HG02571 (cell line): ENCODE data around the gene EEF1AKMT4.
"Not testable (repeated sequence)": the region's sequence is repeated elsewhere in the genome, so short reads cannot be mapped to it uniquely, and the experiment has no call there.

Source experiments
- ATAC-seq: cut with Tn5 transposase; IDR thresholded peaks from one replicate; pipeline ENCODE4 v1.9.1; 2021; ENCODE audit warnings: mild to moderate bottlenecking, moderate library complexity; ENCODE audit not compliant: unreplicated experiment

The EEF1AKMT4 gene

DNA sequence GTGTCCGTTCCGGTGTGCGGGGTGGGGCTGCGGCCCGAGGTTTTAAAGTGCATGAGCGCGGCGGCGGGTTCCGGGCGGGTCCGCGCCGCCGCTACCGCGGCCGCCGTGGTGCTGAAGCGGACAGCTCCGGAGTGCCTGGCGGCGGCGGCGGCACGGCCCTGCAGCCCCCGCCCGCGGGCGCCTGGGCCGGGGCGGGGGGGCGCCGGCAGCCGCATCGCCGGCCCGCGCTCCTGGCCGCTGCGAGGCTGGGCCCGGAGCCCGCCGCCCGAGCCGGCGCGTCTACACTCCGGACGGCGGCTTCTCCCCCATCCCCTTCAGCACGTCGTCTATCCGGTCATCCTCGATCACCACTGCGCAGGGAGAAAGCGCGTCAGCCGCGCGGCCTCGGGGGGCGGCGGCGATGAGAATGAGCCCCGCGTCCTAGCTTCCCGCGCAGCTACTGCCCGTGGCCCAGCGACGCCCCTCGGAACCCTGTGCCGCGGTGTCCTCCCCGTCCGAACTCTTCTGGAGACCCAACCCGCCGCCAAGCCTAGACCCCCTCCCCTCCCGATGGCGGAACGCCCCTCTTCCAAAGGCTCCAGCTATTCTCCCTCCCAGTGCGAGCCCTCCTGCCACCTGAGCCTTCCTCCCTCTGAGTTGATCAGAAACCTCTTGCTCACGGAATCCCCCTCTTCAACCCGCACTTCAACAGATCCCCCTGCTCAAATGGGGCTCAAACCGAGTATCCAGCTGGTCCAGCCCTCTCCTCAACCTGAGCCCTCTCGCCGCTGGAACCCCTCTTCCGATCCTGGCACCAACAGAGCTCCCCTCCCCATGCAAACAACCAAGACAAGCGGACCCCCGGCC is 10.6 kb downstream of the EEF1AKMT4 start:
- ATAC-seq, result no peak

GRCh38 chr3:184260724-184261269 is 11.3 kb downstream of the EEF1AKMT4 start:
- ATAC-seq, result no peak

DNA sequence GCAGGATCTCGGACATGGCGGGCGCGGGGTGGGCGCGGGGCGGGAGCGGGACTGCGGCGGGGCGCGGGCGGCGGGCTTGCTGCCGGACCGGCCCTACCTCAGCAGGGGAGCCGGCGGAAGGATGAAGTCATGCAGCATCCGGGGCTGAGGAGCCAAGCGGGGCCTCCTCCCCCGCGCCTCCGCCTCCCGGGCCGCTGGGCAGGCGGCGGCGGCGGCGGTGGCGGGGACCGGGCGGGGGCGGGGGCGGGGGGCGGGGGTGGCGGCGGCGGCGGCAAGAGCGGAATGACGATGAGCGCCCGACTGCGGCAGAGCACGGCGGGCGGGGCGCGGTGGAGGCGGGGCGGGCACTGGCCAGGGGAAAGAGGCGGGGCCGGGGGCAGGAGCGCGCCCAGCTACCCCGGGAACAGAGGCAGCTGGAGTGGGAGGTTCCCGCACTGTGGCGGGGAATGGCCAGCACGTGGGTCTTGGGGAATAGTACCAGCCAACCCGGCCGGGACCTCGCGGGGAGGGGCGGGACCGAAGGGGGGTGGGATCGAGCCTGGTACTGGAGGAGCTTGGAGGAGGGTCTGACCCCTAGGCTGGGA is 11.9 kb downstream of the EEF1AKMT4 start, which contains the start of gene CAMK2N2:
TSS of gene CAMK2N2 (minus strand) at position 284 of the 584 bp plus-strand sequence. CDS start at position 16, 268 bp downstream.
- ATAC-seq, result no peak

DNA sequence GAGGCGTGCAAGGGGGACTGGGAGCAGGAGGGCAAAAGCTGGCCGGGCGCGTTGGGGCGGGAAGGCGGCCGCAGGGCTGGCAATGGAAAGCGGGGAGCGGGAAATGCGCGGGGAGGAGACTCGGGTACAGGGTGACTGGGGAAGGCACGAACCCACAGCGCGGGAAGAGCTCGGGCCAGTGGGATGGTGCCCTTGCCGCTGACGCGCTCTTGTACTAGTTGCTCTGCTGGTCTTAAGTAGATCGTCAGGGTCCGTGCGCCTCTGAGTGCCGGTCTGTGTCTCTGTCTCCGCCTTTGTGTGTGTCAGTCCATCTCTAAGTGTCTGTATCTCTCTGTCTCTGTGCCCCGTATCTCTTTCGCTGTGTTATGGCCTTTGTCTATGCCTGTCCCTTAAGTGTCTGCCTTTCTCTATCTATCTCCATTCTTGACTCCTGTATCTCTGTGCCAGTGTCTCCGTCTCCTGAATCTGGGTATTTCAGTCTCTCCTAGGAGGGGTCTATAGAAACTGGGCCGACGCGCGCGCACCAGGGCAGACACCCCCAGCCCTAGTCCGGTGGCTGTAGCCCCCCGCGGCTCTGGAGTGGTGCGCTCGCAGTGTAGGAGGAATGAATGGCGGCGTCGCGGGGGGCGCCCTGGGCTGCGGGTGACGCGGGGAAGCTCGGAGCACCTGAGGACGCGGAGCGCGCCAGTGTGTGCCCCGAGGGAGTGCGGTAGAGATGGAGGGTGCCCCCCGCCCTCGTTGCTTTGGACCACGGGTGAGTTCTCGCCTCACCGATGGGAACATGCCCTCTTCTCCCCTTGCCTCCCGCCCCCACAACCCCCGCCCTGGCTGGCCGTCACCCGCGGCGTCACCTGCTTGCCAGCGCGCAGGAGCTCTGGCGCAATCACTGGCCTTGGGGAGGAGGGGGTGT is 12.6 kb downstream of the EEF1AKMT4 start:
- ATAC-seq, result no peak

DNA sequence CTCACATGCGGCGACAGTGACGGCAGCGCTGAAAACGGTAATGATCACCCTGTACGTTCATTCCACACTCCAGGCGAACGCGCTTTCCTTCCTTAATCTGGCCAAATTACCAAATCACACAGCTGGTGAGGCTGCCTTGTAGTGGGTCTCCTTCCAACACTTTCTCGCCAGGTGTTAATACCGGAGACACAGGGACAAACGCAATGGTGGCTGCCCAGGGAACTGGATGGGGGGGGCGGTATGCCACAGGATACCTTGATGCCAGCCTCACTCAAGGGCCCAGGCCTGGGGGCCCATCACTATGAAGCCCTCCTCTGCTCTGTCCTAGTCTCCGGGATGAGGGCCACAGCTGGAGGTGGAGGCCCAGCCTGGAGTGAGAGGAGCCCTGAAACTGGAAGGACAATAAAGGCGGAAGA is 13.3 kb downstream of the EEF1AKMT4 start:
- no peak for ATAC-seq

DNA sequence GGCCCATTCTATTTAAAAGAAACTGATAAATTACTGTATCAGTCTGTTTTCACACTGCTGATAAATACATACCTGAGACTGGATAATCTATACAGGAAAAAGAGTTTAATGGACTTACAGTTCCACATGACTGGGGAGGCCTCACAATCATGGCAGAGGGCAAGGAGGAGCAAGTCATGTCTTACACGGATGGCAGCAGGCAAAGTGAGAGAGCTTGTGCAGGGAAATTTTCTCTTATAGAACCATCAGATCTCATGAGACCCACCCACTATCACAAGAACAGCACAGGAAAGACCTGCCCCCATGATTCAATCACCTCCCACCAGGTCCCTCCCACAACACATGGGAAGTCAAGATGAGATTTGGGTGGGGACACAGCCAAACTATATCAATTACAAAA is 17.8 kb downstream of the EEF1AKMT4 start:
- ATAC-seq, result not testable (repeated sequence)

- ATAC-seq, result no peak
These were observed 22.8 kb downstream of the EEF1AKMT4 start for GRCh38 chr3:184272269-184272668.

- no peak for ATAC-seq
These were observed 25.9 kb downstream of the EEF1AKMT4 start for GRCh38 chr3:184275381-184275701.

GRCh38 chr3:184275961-184276910 is 26.8 kb downstream of the EEF1AKMT4 start, which contains the start of gene ECE2:
Gene ECE2 (plus strand): TSS chr3:184276022. CDS start chr3:184276154, 132 bp downstream.
- no peak for ATAC-seq

- no peak for ATAC-seq
These were observed 27.9 kb downstream of the EEF1AKMT4 start for GRCh38 chr3:184277366-184277765.

- ATAC-seq, result no peak
These were observed 33.5 kb downstream of the EEF1AKMT4 start for GRCh38 chr3:184282941-184283340.

DNA sequence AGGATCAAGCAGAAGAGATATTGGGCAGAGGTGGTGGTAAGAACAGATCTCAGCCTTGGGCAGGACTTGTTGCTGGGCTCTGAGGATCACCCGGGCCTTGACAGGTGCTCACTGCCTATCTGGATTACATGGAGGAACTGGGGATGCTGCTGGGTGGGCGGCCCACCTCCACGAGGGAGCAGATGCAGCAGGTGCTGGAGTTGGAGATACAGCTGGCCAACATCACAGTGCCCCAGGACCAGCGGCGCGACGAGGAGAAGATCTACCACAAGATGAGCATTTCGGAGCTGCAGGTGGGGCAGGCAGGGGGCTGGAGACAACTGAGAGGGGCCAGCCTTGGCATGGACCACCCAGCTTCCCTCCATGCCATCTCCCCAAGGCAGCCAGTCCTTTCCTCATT is 34.2 kb downstream of the EEF1AKMT4 start:
- no peak for ATAC-seq

DNA sequence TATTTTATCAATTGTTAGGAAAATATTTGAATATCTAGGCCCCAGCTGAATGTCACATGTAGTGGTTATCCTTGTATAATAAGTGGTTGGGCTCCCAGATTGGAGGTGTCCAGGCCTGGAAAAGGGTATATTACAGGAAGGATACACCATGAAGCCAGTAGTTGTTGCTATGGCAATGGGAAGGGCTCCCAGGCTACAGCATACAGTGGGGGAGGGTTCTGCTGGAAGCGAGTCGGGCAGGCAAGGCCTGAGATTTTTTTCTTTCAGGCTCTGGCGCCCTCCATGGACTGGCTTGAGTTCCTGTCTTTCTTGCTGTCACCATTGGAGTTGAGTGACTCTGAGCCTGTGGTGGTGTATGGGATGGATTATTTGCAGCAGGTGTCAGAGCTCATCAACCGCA is 35.2 kb downstream of the EEF1AKMT4 start:
- no peak for ATAC-seq

DNA sequence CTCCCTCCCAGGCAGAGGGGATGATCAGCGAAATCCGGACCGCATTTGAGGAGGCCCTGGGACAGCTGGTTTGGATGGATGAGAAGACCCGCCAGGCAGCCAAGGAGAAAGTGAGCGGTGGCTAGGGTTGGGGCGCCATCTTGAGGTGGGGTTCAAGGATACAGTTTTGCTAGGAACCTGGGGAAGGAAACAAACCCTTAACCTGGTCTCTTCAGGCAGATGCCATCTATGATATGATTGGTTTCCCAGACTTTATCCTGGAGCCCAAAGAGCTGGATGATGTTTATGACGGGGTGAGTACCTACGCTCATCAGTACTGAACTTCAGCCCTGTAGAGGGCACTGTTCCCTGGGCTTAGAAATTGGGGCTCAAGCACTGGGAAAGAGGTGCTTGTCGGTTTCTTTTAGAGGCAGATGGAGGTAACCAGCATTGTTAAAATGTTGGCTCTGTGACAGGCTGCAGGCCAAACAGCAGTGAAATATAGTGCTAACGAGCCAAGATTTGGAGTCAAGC is 40.0 kb downstream of the EEF1AKMT4 start:
- no peak for ATAC-seq

DNA sequence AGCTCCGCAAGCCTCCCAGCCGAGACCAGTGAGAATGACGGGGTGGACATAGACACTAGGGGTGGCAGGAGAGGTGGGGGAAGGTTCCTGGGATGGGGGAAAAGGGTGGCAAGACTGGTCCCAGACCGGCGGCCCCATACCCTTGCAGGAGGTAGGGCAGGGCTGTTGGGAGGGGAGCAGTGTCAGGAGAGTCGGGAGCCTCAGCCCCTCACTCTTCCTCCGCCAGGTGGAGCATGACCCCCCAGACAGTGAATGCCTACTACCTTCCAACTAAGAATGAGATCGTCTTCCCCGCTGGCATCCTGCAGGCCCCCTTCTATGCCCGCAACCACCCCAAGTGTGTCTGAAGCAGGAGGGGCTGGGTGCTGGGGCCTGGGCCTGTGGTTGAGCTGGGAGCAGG is 40.9 kb downstream of the EEF1AKMT4 start:
- ATAC-seq, result no peak

DNA sequence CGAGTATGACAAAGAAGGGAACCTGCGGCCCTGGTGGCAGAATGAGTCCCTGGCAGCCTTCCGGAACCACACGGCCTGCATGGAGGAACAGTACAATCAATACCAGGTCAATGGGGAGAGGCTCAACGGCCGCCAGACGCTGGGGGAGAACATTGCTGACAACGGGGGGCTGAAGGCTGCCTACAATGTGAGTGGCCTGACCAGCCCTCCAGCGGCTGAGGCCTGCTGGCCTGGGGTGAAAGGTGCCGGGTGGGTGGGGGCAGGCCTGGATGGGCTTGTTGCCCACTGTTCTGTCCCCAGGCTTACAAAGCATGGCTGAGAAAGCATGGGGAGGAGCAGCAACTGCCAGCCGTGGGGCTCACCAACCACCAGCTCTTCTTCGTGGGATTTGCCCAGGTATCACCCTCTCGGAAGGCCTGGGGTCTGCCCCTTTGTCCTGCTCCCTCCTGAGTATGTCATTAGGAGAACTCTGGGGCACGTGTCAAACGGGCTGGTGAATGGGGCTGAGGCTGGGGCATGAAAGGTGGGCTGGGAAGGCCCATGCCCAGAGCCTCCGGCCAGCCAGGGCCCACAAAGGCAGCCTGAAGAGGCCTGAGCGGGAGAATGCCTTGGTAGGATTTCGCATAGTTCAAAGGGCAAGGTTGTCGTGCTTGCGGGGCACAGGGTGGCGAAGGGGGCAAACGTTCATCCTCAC is 41.7 kb downstream of the EEF1AKMT4 start:
- no peak for ATAC-seq

- ATAC-seq, result no peak
These were observed 42.4 kb downstream of the EEF1AKMT4 start for GRCh38 chr3:184291738-184292445.

DNA sequence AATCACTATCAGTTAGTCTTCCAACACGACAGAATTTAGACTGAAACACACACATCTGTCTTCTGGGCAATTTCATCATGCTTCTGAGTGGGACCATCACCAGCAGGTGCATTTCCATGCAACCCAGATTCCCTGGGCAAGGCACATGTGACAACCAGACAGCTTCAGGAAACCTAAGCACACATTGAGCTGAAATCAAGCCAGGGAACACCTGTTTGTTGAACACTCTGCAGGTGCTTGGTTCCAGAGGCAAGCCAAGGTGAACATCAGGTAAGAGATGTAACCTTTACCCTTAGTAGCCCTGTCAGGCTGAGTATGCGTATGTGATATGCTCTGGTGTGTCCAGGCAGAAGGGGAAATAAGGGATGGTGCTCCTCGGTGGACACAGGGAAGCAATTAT is 46.3 kb downstream of the EEF1AKMT4 start:
- no peak for ATAC-seq
